Endothelial cell of umbilical vein (primary cell): Measurements from ENCODE around the gene GABBR2. TPM values are rescaled to one million over a fixed set of nuclear protein-coding genes. Genes with fewer than 3 reads are reported as not detected.

Experiments
- BruUV-seq: library from RNA; stranded (reverse); fragments of 400-500 nt; replicated peaks from 2 replicates; lab custom pipeline; 2021; lab: Mats Ljungman, UMichigan
- CTCF ChIA-PET: fragments of 300-600, 350-600 bp; sonication (Branson Sonifier 250); formaldehyde crosslinking; loops from one replicate; lab custom pipeline; 2021; ENCODE audit warnings: antibody characterized with exemption, inconsistent platforms; lab: Charles Lee
- POLR2A ChIA-PET: fragments of 300-600, 350-600 bp; sonication (Branson Sonifier 250); formaldehyde crosslinking; loops from one replicate; lab custom pipeline; 2021; ENCODE audit warnings: antibody characterized with exemption, inconsistent platforms; lab: Charles Lee
- DNase-seq: peaks from one replicate; pipeline ENCODE4 v3.0.0-alpha.2; 2011; ENCODE audit warnings: low read depth, low spot score
- FAIRE-seq: peaks from 2 replicates; lab custom pipeline; 2011; peaks lifted over from hg19 to GRCh38; lab: Jason Lieb, UNC
- H2AFZ ChIP-seq: 2 replicates; pipeline ENCODE4 v1.6.0; 2012; ENCODE audit warnings: low read depth, low read length, control low read depth, inconsistent platforms
- H3K27ac ChIP-seq: 2 replicates; pipeline ENCODE4 v1.5.1; 2011; ENCODE audit warnings: low read depth, mild to moderate bottlenecking, control low read depth, low read length, moderate library complexity; ENCODE audit not compliant: insufficient read depth
- H3K27me3 ChIP-seq, 2 experiments: 2 replicates each; pipeline versions ENCODE4 v1.6.0 to v1.6.1; 2011; ENCODE audit warnings: low read length in 2 of 2, mixed read lengths in 1 of 2; ENCODE audit not compliant: control insufficient read depth in 2 of 2, insufficient read depth in 2 of 2
- H3K36me3 ChIP-seq, 2 experiments: 2 replicates in 1 of 2; 3 replicates in 1 of 2; pipeline ENCODE4 v1.5.1; 2011; ENCODE audit warnings: low read length in 2 of 2, mild to moderate bottlenecking in 1 of 2, moderate library complexity in 1 of 2; ENCODE audit not compliant: control insufficient read depth in 2 of 2, insufficient read depth in 2 of 2; ENCODE audit errors: extremely low read depth in 1 of 2
- H3K4me1 ChIP-seq: 3 replicates; pipeline ENCODE4 v1.5.1; 2011; ENCODE audit warnings: mild to moderate bottlenecking, low read length; ENCODE audit not compliant: control insufficient read depth, insufficient read depth; ENCODE audit errors: extremely low read depth
- H3K4me2 ChIP-seq: 2 replicates; pipeline ENCODE4 v1.6.1; 2011; ENCODE audit warnings: low read length, control low read depth, mixed read lengths; ENCODE audit not compliant: insufficient read depth
- H3K4me3 ChIP-seq, 3 experiments: fragments of 200-600 bp in 1 of 3; sonication (generic), shearing (Covaris generic) in 1 of 3; replicated peaks in 1 of 3; 2 replicates each; pipeline ENCODE4 v1.5.1; 2011 to 2016; ENCODE audit warnings: control low read depth in 3 of 3, low read length in 3 of 3, mild to moderate bottlenecking in 2 of 3, inconsistent platforms in 1 of 3, low read depth in 1 of 3, moderate library complexity in 1 of 3; ENCODE audit not compliant: insufficient read depth in 1 of 3
- H3K79me2 ChIP-seq: 2 replicates; pipeline ENCODE4 v1.6.0; 2012; ENCODE audit warnings: low read length, inconsistent platforms; ENCODE audit not compliant: control insufficient read depth, insufficient read depth
- H3K9ac ChIP-seq: replicated peaks from 2 replicates; pipeline ENCODE3; 2011; ENCODE audit warnings: low read length, control low read depth; ENCODE audit not compliant: insufficient read depth; ENCODE audit errors: extremely low read depth
- H3K9me1 ChIP-seq: replicated peaks from 3 replicates; pipeline ENCODE4 v1.6.0; 2011; ENCODE audit warnings: mild to moderate bottlenecking, low read length; ENCODE audit not compliant: control insufficient read depth, insufficient read depth; ENCODE audit errors: extremely low read depth
- H3K9me3 ChIP-seq: replicated peaks from 2 replicates; pipeline ENCODE4 v1.5.1; 2012; ENCODE audit warnings: low read length, inconsistent platforms; ENCODE audit not compliant: control insufficient read depth, insufficient read depth
- H4K20me1 ChIP-seq: replicated peaks from 2 replicates; pipeline ENCODE3; 2011; ENCODE audit warnings: mild to moderate bottlenecking, low read length; ENCODE audit not compliant: control insufficient read depth, insufficient read depth; ENCODE audit errors: extremely low read depth
- EZH2 ChIP-seq: IDR thresholded peaks from 2 replicates; pipeline ENCODE4 v1.6.1; 2012; ENCODE audit warnings: borderline replicate concordance, low read depth, mild to moderate bottlenecking, moderate library complexity, low read length, inconsistent platforms; ENCODE audit not compliant: severe bottlenecking
- FOS ChIP-seq: IDR thresholded peaks from 2 replicates; pipeline ENCODE4 v1.6.1; 2011; ENCODE audit warnings: mild to moderate bottlenecking, low read length, moderate library complexity, borderline replicate concordance; ENCODE audit not compliant: insufficient read depth
- GATA2 ChIP-seq: IDR thresholded peaks from 2 replicates; pipeline ENCODE4 v1.7.0; 2011; ENCODE audit warnings: low read depth, mild to moderate bottlenecking, moderate library complexity, mixed read lengths, low read length; ENCODE audit not compliant: insufficient read length, insufficient read depth
- JUN ChIP-seq: IDR thresholded peaks from 2 replicates; pipeline ENCODE4 v1.6.1; 2011; ENCODE audit warnings: borderline replicate concordance, low read depth; ENCODE audit not compliant: insufficient read length, insufficient read depth
- MYC ChIP-seq: IDR thresholded peaks from one replicate; pipeline ENCODE4 v1.6.1; 2011; ENCODE audit warnings: mild to moderate bottlenecking, low read depth, low read length
- POLR2A ChIP-seq: IDR thresholded peaks from 2 replicates; pipeline ENCODE4 v1.6.1; 2012; ENCODE audit warnings: low read depth, mild to moderate bottlenecking, control low read depth, low read length
- POLR2AphosphoS5 ChIP-seq: IDR thresholded peaks from 2 replicates; pipeline ENCODE4 v1.6.1; 2012; ENCODE audit warnings: low read depth, mild to moderate bottlenecking, control low read depth, low read length, moderate library complexity; ENCODE audit not compliant: insufficient read depth
- dilution Hi-C: fragments of 300-500 bp; cut with MboI; formaldehyde crosslinking; loops from one replicate; pipeline ENCODE4 v1.15.0; 2019; ENCODE audit warnings: low sequenced_read_pairs; ENCODE audit not compliant: extremely low pct_ligation_motif_present
- intact Hi-C: fragments of 100-400 bp; cut with micrococcal nuclease; formaldehyde crosslinking; loops from one replicate; pipeline ENCODE4 v1.10.0; 2022
- polyA plus RNA-seq, 4 experiments: library from polyadenylated mRNA; depleted of rRNA in 3 of 4; stranded (reverse) in 3 of 4; unstranded in 1 of 4; fragments of >200 nt; gene quantifications; 2 replicates each; pipeline versions ENCODE4 v1.2.1 to v1.2.3, GENCODE V29; 2011 to 2012; ENCODE audit warnings: missing spikeins in 1 of 4
- total RNA-seq: library from RNA; stranded (reverse); gene quantifications from 2 replicates; pipeline ENCODE4 v1.2.3, GENCODE V29; 2021
- TF ChIP-seq, protein P1 (sequence below): IDR thresholded peaks from 2 replicates; pipeline ENCODE4 v1.6.1; 2011; ENCODE audit not compliant: insufficient read depth, insufficient read length
- TF ChIP-seq, protein P2 (sequence below), 2 donors: IDR thresholded peaks; 1 replicate in 1 of 2; 2 replicates in 1 of 2; pipeline ENCODE4 v1.5.1; 2011; ENCODE audit warnings: low read length in 2 of 2, mild to moderate bottlenecking in 2 of 2, moderate library complexity in 2 of 2, control low read depth in 1 of 2, inconsistent platforms in 1 of 2, low read depth in 1 of 2; ENCODE audit not compliant: insufficient read depth in 1 of 2; ENCODE audit errors: extremely low read depth in 1 of 2

The GABBR2 gene
- total and polyA plus RNA-seq, 2 donors (not counting 3 experiments of a cell fraction or from before 2014, with no cell fraction given) = 1.1 to 9.2 TPM

DNA sequence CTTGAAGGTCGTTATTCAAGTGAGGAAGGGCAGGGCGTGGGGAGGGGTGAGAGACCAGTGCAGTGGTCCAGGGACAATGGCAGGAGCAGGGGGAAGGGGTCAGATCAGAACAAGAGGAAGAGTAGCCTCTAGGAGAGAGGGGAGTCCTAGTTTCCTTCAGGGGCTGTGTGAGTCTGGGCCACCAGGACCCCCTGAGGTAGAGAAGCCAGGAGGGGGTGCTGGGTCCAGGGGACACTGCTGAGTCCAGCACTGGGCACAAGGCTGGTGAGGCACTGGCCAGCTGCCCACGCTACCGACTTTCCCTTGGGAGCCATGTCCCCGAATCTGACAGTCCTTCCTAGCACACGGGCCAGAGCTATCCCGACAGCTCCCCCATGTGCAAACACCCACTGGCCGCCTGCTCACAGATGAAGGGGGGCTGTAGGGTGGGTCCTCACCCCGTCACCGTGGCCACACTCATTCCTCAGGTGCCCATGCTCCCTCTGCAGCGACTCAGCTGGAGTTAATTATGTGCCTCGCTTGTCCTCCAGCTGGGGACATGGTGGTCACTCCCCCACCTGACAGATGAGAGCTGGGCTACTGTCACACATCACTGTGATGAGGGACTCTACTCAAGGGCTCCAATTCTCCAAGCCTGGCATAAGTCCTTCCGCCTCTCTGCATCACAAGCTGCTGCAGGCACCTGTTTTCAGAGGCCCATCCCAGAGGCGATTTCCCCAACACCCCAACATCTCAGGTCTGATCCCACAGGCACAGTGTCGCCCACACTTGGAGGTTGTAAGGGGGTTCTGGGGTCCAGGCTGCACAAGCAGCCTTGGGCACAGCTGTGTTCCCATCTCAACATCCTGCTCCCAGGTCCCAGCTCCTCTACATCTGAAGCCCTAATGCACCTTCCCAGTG is 115.1 kb downstream of the GABBR2 start:
- Histone ChIP-seq H3K36me3 (no peaks in the 10 kb centered on the region), H3K4me1 (no peaks in the 10 kb centered on the region), H3K79me2 (no peaks in the 10 kb centered on the region), H3K4me2 (no peak overlapping the region), H3K27me3 (no peaks in the 10 kb centered on the region), H4K20me1 (no peaks in the 10 kb centered on the region), H2AFZ (no peak overlapping the region), H3K4me3 (no peak overlapping the region), H3K9me1 (no peaks in the 10 kb centered on the region), H3K27ac (no peak overlapping the region), H3K9ac (no peak overlapping the region), H3K9me3 (no peaks in the 10 kb centered on the region)
- dilution Hi-C loops (no loop called here), intact Hi-C loops (no loop called here)
- no TSS peak for BruUV-seq
- TF ChIP-seq EZH2 = no peak
- no peak for TF ChIP-seq JUN
- TF ChIP-seq POLR2AphosphoS5 = no peak
- TF ChIP-seq, protein P1, sequence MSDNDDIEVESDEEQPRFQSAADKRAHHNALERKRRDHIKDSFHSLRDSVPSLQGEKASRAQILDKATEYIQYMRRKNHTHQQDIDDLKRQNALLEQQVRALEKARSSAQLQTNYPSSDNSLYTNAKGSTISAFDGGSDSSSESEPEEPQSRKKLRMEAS = no peak
- no peak for TF ChIP-seq GATA2
- TF ChIP-seq FOS = no peak
- no peak for TF ChIP-seq POLR2A
- TF ChIP-seq MYC = no peak
- TF ChIP-seq, protein P2, sequence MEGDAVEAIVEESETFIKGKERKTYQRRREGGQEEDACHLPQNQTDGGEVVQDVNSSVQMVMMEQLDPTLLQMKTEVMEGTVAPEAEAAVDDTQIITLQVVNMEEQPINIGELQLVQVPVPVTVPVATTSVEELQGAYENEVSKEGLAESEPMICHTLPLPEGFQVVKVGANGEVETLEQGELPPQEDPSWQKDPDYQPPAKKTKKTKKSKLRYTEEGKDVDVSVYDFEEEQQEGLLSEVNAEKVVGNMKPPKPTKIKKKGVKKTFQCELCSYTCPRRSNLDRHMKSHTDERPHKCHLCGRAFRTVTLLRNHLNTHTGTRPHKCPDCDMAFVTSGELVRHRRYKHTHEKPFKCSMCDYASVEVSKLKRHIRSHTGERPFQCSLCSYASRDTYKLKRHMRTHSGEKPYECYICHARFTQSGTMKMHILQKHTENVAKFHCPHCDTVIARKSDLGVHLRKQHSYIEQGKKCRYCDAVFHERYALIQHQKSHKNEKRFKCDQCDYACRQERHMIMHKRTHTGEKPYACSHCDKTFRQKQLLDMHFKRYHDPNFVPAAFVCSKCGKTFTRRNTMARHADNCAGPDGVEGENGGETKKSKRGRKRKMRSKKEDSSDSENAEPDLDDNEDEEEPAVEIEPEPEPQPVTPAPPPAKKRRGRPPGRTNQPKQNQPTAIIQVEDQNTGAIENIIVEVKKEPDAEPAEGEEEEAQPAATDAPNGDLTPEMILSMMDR (IDR thresholded peaks at IDR 0.05; ENCODE audit: extremely low read depth in 1 of 2, insufficient read depth in 1 of 2, low read depth in 1 of 2, low read length in 2 of 2) = no peak
- DNase-seq = no peak
- POLR2A ChIA-PET = no interaction called here
- FAIRE-seq = no peak
- CTCF ChIA-PET = interaction anchor here (0.6 kb wide), 1 partner anchor 70 kb away, joined by 3 read pairs; no protein-coding TSS in a partner anchor
